ENCODE data around the gene CPED1.

The CPED1 gene

DNA sequence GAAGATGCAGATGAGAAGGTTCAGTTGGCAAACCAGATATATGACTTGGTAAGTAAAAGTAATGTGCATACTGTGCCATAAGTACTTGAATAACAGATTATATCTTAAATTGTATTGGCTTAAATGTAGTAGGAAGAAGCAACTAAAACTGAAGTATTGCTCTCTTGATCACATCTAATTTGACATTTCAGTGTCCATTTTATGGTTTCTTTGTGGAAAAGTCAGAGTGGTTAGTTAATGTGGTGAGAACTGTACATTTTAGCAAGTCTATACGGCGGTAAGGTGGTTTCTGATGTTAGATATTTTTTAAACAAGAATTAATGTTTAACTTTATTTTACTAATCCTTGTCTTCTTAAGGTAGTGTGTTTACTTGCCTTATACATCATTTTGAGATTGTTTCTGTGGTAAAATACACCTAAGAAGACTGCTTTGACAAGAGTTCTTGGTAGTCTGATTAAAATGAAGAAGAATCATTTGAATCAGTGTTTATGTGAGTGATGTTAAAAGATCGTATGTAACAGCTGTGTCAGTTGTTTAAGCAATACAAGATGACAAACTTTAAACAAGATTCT lies 32.8 kb upstream of the CPED1 start:
- TF ChIP-seq, protein P1, sequence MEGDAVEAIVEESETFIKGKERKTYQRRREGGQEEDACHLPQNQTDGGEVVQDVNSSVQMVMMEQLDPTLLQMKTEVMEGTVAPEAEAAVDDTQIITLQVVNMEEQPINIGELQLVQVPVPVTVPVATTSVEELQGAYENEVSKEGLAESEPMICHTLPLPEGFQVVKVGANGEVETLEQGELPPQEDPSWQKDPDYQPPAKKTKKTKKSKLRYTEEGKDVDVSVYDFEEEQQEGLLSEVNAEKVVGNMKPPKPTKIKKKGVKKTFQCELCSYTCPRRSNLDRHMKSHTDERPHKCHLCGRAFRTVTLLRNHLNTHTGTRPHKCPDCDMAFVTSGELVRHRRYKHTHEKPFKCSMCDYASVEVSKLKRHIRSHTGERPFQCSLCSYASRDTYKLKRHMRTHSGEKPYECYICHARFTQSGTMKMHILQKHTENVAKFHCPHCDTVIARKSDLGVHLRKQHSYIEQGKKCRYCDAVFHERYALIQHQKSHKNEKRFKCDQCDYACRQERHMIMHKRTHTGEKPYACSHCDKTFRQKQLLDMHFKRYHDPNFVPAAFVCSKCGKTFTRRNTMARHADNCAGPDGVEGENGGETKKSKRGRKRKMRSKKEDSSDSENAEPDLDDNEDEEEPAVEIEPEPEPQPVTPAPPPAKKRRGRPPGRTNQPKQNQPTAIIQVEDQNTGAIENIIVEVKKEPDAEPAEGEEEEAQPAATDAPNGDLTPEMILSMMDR (IDR thresholded peaks at IDR 0.05; ENCODE audit: insufficient read depth, low read depth, low read length, missing control alignments): no peak
- H3K4me3 ChIP-seq (ENCODE audit: low read depth, low read length): no peak overlapping the region
- no peak for DNase-seq (ENCODE audit: low read depth)

GRCh38 chr7:120959929-120960484 lies 28.5 kb upstream of the CPED1 start:
- no peak for DNase-seq (ENCODE audit: low read depth)
- TF ChIP-seq, protein P1 (IDR thresholded peaks at IDR 0.05; ENCODE audit: insufficient read depth, low read depth, low read length, missing control alignments): no peak
- H3K4me3 ChIP-seq (ENCODE audit: low read depth, low read length): no peak overlapping the region

DNA sequence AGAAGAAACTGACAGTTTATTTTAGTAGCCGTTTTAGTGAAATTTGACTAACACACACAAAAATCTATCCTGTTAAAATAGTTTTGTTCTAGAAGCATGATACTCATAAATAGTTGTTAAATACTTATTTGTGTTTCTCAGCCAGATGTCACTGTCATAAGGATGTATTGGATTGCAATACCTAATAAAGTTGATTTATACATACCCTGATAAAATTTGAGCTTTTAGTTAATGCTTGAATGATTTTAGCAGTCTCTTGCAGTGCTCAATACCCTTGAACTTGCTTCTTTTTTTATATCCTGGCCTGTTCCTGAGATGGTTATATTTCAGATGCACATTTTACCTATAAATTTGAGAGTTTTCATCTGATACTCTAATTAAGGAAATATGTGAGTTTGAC lies 27.8 kb upstream of the CPED1 start:
- TF ChIP-seq, protein P1 (IDR thresholded peaks at IDR 0.05; ENCODE audit: insufficient read depth, low read depth, low read length, missing control alignments): no peak
- DNase-seq (ENCODE audit: low read depth): no peak
- H3K4me3 ChIP-seq (ENCODE audit: low read depth, low read length): no peak overlapping the region

DNA sequence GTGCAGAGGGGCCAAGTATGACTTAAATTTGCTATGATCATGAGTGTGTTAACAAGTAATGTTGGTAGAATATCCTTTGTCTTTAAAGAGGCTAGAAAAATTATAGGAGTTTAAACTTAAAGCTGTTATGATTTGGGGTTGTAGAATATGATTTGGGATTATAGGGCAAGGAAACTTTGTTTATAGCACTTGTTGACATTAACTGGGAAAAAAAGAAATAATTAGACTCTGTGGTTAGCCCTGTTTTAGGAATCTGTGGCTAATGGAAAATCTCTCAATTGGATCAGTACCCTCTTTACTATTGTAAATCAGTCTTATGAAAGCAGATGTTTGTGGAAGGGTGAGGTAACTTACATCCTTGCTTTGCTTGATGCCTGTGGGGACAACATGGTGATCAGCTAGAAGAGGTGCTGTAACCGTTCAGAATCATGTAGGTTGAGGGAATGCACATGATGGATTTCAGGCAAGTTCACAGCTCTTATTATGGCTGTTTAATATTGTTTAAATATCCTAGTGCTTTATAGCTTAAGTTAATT lies 26.8 kb upstream of the CPED1 start:
- TF ChIP-seq, protein P1 (IDR thresholded peaks at IDR 0.05; ENCODE audit: insufficient read depth, low read depth, low read length, missing control alignments): no peak
- H3K4me3 ChIP-seq (ENCODE audit: low read depth, low read length): no peak overlapping the region
- DNase-seq (ENCODE audit: low read depth): no peak

- DNase-seq (ENCODE audit: low read depth): no peak
- H3K4me3 ChIP-seq (ENCODE audit: low read depth, low read length): no peak overlapping the region
- TF ChIP-seq, protein P1 (IDR thresholded peaks at IDR 0.05; ENCODE audit: insufficient read depth, low read depth, low read length, missing control alignments): no peak
Observed at GRCh38 chr7:120964088-120964487, 24.4 kb upstream of the CPED1 start.

- TF ChIP-seq, protein P1 (IDR thresholded peaks at IDR 0.05; ENCODE audit: insufficient read depth, low read depth, low read length, missing control alignments): no peak
- no peak overlapping the region for H3K4me3 ChIP-seq (ENCODE audit: low read depth, low read length)
- DNase-seq (ENCODE audit: low read depth): no peak
Observed at GRCh38 chr7:120966961-120967360, 21.6 kb upstream of the CPED1 start.

DNA sequence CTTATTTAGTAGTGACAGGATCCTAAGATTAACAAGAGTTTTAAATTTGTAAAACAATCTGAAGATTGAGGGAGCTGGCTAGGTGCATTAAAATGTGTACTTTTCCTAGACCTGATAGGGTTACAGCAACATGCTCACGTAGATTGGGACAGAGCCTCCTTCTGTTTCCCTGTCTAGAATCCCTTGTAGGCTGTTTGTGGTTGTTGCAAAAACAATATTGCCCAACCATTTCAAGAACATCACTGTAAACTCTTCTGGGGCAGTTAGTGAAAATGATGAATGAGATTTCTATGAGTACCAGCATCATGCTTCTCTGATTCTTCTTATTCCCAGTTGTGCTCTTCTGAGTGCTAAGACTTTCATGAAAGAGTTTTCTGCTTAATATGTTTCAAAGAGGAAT lies 14.7 kb upstream of the CPED1 start:
- TF ChIP-seq, protein P1 (IDR thresholded peaks at IDR 0.05; ENCODE audit: insufficient read depth, low read depth, low read length, missing control alignments): no peak
- DNase-seq (ENCODE audit: low read depth): no peak
- H3K4me3 ChIP-seq (ENCODE audit: low read depth, low read length): no peak overlapping the region
